Ishikawa (cell line): Measurements from ENCODE around the gene BIRC5.

ENCODE experiments used
- CEBPB ChIP-seq: IDR thresholded peaks from 2 replicates; pipeline ENCODE4 v1.6.1; 2012
- CREB1 ChIP-seq: IDR thresholded peaks from 2 replicates; pipeline ENCODE4 v1.6.1; 2012; ENCODE audit warnings: low read depth
- EGR1 ChIP-seq: IDR thresholded peaks from 2 replicates; pipeline ENCODE4 v1.6.1; 2012
- EP300 ChIP-seq: IDR thresholded peaks from 2 replicates; pipeline ENCODE4 v1.6.1; 2012; ENCODE audit warnings: borderline replicate concordance
- FOXM1 ChIP-seq: IDR thresholded peaks from 2 replicates; pipeline ENCODE4 v1.6.1; 2012; ENCODE audit warnings: low read depth, borderline replicate concordance
- MAX ChIP-seq: IDR thresholded peaks from 2 replicates; pipeline ENCODE4 v1.6.1; 2012
- NFIC ChIP-seq: IDR thresholded peaks from 2 replicates; pipeline ENCODE4 v1.6.1; 2012
- RAD21 ChIP-seq: IDR thresholded peaks from 2 replicates; pipeline ENCODE4 v1.6.1; 2012; ENCODE audit warnings: low read depth
- REST ChIP-seq: IDR thresholded peaks from 2 replicates; pipeline ENCODE4 v1.6.1; 2012; ENCODE audit warnings: low read depth, mild to moderate bottlenecking
- TAF1 ChIP-seq: IDR thresholded peaks from 2 replicates; pipeline ENCODE4 v1.6.1; 2012; ENCODE audit warnings: low read depth, mild to moderate bottlenecking
- TCF12 ChIP-seq: IDR thresholded peaks from 2 replicates; pipeline ENCODE4 v1.6.1; 2012; ENCODE audit warnings: low read depth
- TEAD4 ChIP-seq: IDR thresholded peaks from 2 replicates; pipeline ENCODE4 v1.6.1; 2012
- USF1 ChIP-seq: IDR thresholded peaks from 2 replicates; pipeline ENCODE4 v1.6.1; 2012
- YY1 ChIP-seq: IDR thresholded peaks from 2 replicates; pipeline ENCODE4 v1.6.1; 2012; ENCODE audit warnings: low read depth
- ZBTB7A ChIP-seq: IDR thresholded peaks from 2 replicates; pipeline ENCODE4 v1.6.1; 2012; ENCODE audit warnings: low read depth

Gene BIRC5

GRCh38 chr17:78223061-78223460, 9.0 kb downstream of the BIRC5 start:
- TF ChIP-seq TAF1 (no peak), REST (no peak)

GRCh38 chr17:78223765-78224164, 9.7 kb downstream of the BIRC5 start:
- TF ChIP-seq FOXM1 (no peak), USF1 (no peak), MAX (no peak), EGR1 (no peak), RAD21 (no peak), TEAD4 (no peak), ZBTB7A (no peak), YY1 (no peak)

GRCh38 chr17:78224231-78225087, 10.4 kb downstream of the BIRC5 start:
- TF ChIP-seq MAX (no peak), REST (no peak), NFIC (no peak), FOXM1 (no peak), USF1 (no peak), CREB1 (no peak), TEAD4 (no peak), RAD21 (no peak), YY1 (no peak), EGR1 (no peak), CEBPB (no peak), ZBTB7A (no peak), EP300 (no peak), TCF12 (no peak), TAF1 (no peak)

GRCh38 chr17:78225088-78225865, 11.2 kb downstream of the BIRC5 start:
- TF ChIP-seq NFIC (no peak), MAX (no peak), EP300 (no peak), CREB1 (no peak), FOXM1 (no peak), USF1 (no peak), TEAD4 (no peak), REST (no peak), YY1 (no peak), EGR1 (no peak), ZBTB7A (no peak), TAF1 (no peak), TCF12 (no peak), RAD21 (no peak), CEBPB (no peak)
